OCI-LY7 (cell line): ENCODE results near the gene PLD6. TPM values are rescaled to one million over a fixed set of nuclear protein-coding genes. Genes with fewer than 3 reads are reported as not detected.

Experiments used
- BruUV-seq: library from RNA; stranded (reverse); fragments of 400-500 nt; replicated peaks from 2 replicates; lab custom pipeline; 2021; lab: Mats Ljungman, UMichigan
- CTCF ChIA-PET: fragments of 300-600 bp; sonication (Branson Sonifier 250); formaldehyde crosslinking; loops from one replicate; lab custom pipeline; 2022; ENCODE audit warnings: antibody characterized with exemption; ENCODE audit not compliant: unreplicated experiment; lab: Charles Lee
- POLR2A ChIA-PET: fragments of 300-600 bp; sonication (Branson Sonifier 250); formaldehyde crosslinking; loops from one replicate; lab custom pipeline; 2022; ENCODE audit warnings: antibody characterized with exemption; lab: Charles Lee
- DNase-seq: peaks from one replicate; pipeline ENCODE4 v3.0.0-alpha.2; 2015; ENCODE audit warnings: low spot score
- H2AFZ ChIP-seq: fragments of 200-600 bp; sonication (generic), shearing (Covaris generic); 2 replicates; pipeline ENCODE4 v1.6.1; 2014; ENCODE audit warnings: mild to moderate bottlenecking, antibody characterized with exemption, low read length, moderate library complexity
- H3K27ac ChIP-seq: fragments of 200-600 bp; sonication (generic); 2 replicates; pipeline ENCODE4 v1.5.1; 2014; ENCODE audit warnings: mixed run types, low read depth, mild to moderate bottlenecking, moderate library complexity, low read length, inconsistent platforms; ENCODE audit not compliant: poor library complexity, severe bottlenecking
- H3K36me3 ChIP-seq: fragments of 200-600 bp; sonication (generic); 2 replicates; pipeline ENCODE4 v1.6.1; 2014; ENCODE audit warnings: mild to moderate bottlenecking, antibody characterized with exemption, low read length, moderate library complexity, mixed read lengths; ENCODE audit not compliant: insufficient read depth
- H3K4me1 ChIP-seq: fragments of 200-600 bp; sonication (generic); 2 replicates; pipeline ENCODE4 v1.5.1; 2014; ENCODE audit warnings: mild to moderate bottlenecking, low read length; ENCODE audit not compliant: insufficient read depth, poor library complexity, severe bottlenecking
- H3K4me2 ChIP-seq: fragments of 200-600 bp; sonication (generic); 2 replicates; pipeline ENCODE4 v1.6.1; 2014; ENCODE audit warnings: mild to moderate bottlenecking, low read length
- H3K4me3 ChIP-seq: fragments of 200-600 bp; sonication (generic); 2 replicates; pipeline ENCODE4 v1.5.1; 2014; ENCODE audit warnings: mild to moderate bottlenecking, low read depth, low read length; ENCODE audit not compliant: poor library complexity, severe bottlenecking
- H3K79me2 ChIP-seq: fragments of 200-600 bp; sonication (generic); 2 replicates; pipeline ENCODE4 v1.6.1; 2016; ENCODE audit warnings: low read depth, mild to moderate bottlenecking, low read length, moderate library complexity, mixed read lengths; ENCODE audit not compliant: insufficient read depth
- H3K9me2 ChIP-seq: fragments of 200-600 bp; sonication (generic); 2 replicates; pipeline ENCODE4 v1.6.1; 2016; ENCODE audit warnings: mild to moderate bottlenecking, low read length, mixed read lengths; ENCODE audit not compliant: insufficient read depth
- H3K9me3 ChIP-seq: fragments of 200-600 bp; sonication (generic); 2 replicates; pipeline ENCODE4 v1.6.1; 2014; ENCODE audit warnings: mild to moderate bottlenecking, mixed run types, low read length, mixed read lengths
- H4K20me1 ChIP-seq: fragments of 200-600 bp; sonication (generic); 2 replicates; pipeline ENCODE4 v1.6.1; 2014; ENCODE audit warnings: mild to moderate bottlenecking, antibody characterized with exemption, low read length, moderate library complexity, mixed read lengths; ENCODE audit not compliant: insufficient read depth
- EZH2phosphoT487 ChIP-seq: fragments of 200-600 bp; sonication (generic); IDR thresholded peaks from 2 replicates; pipeline ENCODE4 v1.6.1; 2018; ENCODE audit warnings: low read depth, borderline replicate concordance, mild to moderate bottlenecking, mixed run types, antibody characterized with exemption, low read length, moderate library complexity, mixed read lengths
- intact Hi-C: fragments of 100-400 bp; cut with micrococcal nuclease; formaldehyde crosslinking; loops from one replicate; pipeline ENCODE4 v1.10.0; 2022; ENCODE audit not compliant: unreplicated experiment
- total RNA-seq, 2 experiments: library from RNA; depleted of rRNA in 1 of 2; stranded (reverse); fragments of >200 nt in 1 of 2; shearing (Covaris generic) in 1 of 2; gene quantifications; 2 replicates each; pipeline ENCODE4 v1.2.3, GENCODE V29; 2014 to 2022
- TF ChIP-seq, protein P1 (sequence below): fragments of 200-600 bp; sonication (generic); conservative IDR thresholded peaks from 2 replicates; pipeline ENCODE4 v1.5.1; 2014; ENCODE audit warnings: mild to moderate bottlenecking, antibody characterized with exemption, low read length, moderate library complexity, mixed read lengths

Gene PLD6
- total RNA-seq, 2 experiments from 2014 or later = not detected

- H3K79me2 ChIP-seq = no peaks in the 10 kb centered on the region
- H4K20me1 ChIP-seq = no peaks in the 10 kb centered on the region
- no peaks in the 10 kb centered on the region for H3K36me3 ChIP-seq
- H2AFZ ChIP-seq = no peak overlapping the region
- H3K4me1 ChIP-seq = no peaks in the 10 kb centered on the region
- POLR2A ChIA-PET = no interaction called here
- no peak for DNase-seq
- H3K9me3 ChIP-seq = no peaks in the 10 kb centered on the region
- no peaks in the 10 kb centered on the region for H3K9me2 ChIP-seq
- intact Hi-C loops = no loop called here
- BruUV-seq = no TSS peak
- no peak overlapping the region for H3K4me3 ChIP-seq
- H3K4me2 ChIP-seq = no peak overlapping the region
- no peak for TF ChIP-seq EZH2phosphoT487
- TF ChIP-seq, protein P1, sequence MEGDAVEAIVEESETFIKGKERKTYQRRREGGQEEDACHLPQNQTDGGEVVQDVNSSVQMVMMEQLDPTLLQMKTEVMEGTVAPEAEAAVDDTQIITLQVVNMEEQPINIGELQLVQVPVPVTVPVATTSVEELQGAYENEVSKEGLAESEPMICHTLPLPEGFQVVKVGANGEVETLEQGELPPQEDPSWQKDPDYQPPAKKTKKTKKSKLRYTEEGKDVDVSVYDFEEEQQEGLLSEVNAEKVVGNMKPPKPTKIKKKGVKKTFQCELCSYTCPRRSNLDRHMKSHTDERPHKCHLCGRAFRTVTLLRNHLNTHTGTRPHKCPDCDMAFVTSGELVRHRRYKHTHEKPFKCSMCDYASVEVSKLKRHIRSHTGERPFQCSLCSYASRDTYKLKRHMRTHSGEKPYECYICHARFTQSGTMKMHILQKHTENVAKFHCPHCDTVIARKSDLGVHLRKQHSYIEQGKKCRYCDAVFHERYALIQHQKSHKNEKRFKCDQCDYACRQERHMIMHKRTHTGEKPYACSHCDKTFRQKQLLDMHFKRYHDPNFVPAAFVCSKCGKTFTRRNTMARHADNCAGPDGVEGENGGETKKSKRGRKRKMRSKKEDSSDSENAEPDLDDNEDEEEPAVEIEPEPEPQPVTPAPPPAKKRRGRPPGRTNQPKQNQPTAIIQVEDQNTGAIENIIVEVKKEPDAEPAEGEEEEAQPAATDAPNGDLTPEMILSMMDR = no peak
- H3K27ac ChIP-seq = no peak overlapping the region
- CTCF ChIA-PET = no interaction called here
These were observed 4.2 kb downstream of the PLD6 start for GRCh38 chr17:17201907-17202306.

GRCh38 chr17:17201271-17201670, 4.9 kb downstream of the PLD6 start:
- Histone ChIP-seq H3K36me3 (no peaks in the 10 kb centered on the region), H3K27ac (no peak overlapping the region), H3K4me3 (no peak overlapping the region), H3K4me2 (no peak overlapping the region), H3K4me1 (no peaks in the 10 kb centered on the region), H3K79me2 (no peaks in the 10 kb centered on the region), H4K20me1 (no peaks in the 10 kb centered on the region), H2AFZ (no peak overlapping the region), H3K9me2 (no peaks in the 10 kb centered on the region), H3K9me3 (no peaks in the 10 kb centered on the region)
- no peak for DNase-seq
- no TSS peak for BruUV-seq
- POLR2A ChIA-PET = interaction anchor here (0.6 to 0.7 kb wide), 3 partner anchors 79 to 117 kb away, joined by 3 to 5 read pairs (median 4); no protein-coding TSS in a partner anchor
- TF ChIP-seq EZH2phosphoT487 = no peak
- TF ChIP-seq, protein P1 = no peak
- CTCF ChIA-PET = no interaction called here
- intact Hi-C loops = no loop called here

- intact Hi-C loops = no loop called here
- no peaks in the 10 kb centered on the region for H3K9me2 ChIP-seq
- H4K20me1 ChIP-seq = no peaks in the 10 kb centered on the region
- H3K36me3 ChIP-seq = no peaks in the 10 kb centered on the region
- no peak overlapping the region for H3K4me2 ChIP-seq
- H2AFZ ChIP-seq = no peak overlapping the region
- CTCF ChIA-PET = no interaction called here
- no peak overlapping the region for H3K4me3 ChIP-seq
- no peak overlapping the region for H3K27ac ChIP-seq
- no peak for DNase-seq
- no peaks in the 10 kb centered on the region for H3K9me3 ChIP-seq
- no peaks in the 10 kb centered on the region for H3K4me1 ChIP-seq
- POLR2A ChIA-PET = interaction anchor here (0.6 to 0.7 kb wide), 3 partner anchors 80 to 118 kb away, joined by 3 to 5 read pairs (median 4); no protein-coding TSS in a partner anchor
- no peak for TF ChIP-seq EZH2phosphoT487
- TF ChIP-seq, protein P1 = no peak
- no TSS peak for BruUV-seq
- H3K79me2 ChIP-seq = no peaks in the 10 kb centered on the region
These were observed 5.3 kb downstream of the PLD6 start for GRCh38 chr17:17200831-17201230.
